Ishikawa (cell line): ENCODE data around the gene PLCH1.

ENCODE experiments used
- EGR1 ChIP-seq: IDR thresholded peaks from 2 replicates; pipeline ENCODE4 v1.6.1; 2012
- FOXM1 ChIP-seq: IDR thresholded peaks from 2 replicates; pipeline ENCODE4 v1.6.1; 2012; ENCODE audit warnings: low read depth, borderline replicate concordance
- RAD21 ChIP-seq: IDR thresholded peaks from 2 replicates; pipeline ENCODE4 v1.6.1; 2012; ENCODE audit warnings: low read depth
- REST ChIP-seq: IDR thresholded peaks from 2 replicates; pipeline ENCODE4 v1.6.1; 2012; ENCODE audit warnings: low read depth, mild to moderate bottlenecking
- TAF1 ChIP-seq: IDR thresholded peaks from 2 replicates; pipeline ENCODE4 v1.6.1; 2012; ENCODE audit warnings: low read depth, mild to moderate bottlenecking
- TF ChIP-seq, protein P1 (sequence below): IDR thresholded peaks from 2 replicates; pipeline ENCODE4 v1.6.1; 2012

DNA sequence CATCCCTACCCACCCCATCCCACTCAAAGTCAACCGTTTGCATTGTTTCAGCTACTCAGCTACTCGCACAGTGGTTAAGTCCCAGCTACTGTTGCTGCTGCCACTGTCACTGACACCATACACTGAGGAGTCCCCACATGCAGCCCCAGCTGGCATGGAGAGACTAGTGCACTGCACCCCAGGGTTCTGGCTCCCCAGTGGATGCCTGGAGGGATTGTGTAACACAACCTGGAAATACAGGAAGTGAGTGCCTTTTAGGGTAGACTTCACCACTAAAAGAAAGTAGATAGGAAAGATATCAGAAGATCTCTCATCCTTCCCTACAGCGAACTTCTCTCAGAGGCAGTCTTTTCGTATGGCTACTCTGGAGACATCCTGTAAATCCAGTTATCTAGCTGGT, 282.2 kb downstream of the PLCH1 start:
- TF ChIP-seq EGR1 (no peak), RAD21 (no peak), FOXM1 (no peak), TAF1 (no peak), REST (no peak)
- TF ChIP-seq, protein P1, sequence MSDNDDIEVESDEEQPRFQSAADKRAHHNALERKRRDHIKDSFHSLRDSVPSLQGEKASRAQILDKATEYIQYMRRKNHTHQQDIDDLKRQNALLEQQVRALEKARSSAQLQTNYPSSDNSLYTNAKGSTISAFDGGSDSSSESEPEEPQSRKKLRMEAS = no peak
